ENCODE data around the gene RBFOX2.
"Not testable (repeated sequence)": the region's sequence is repeated elsewhere in the genome, so short reads cannot be mapped to it uniquely, and the experiment has no call there.

The RBFOX2 gene

DNA sequence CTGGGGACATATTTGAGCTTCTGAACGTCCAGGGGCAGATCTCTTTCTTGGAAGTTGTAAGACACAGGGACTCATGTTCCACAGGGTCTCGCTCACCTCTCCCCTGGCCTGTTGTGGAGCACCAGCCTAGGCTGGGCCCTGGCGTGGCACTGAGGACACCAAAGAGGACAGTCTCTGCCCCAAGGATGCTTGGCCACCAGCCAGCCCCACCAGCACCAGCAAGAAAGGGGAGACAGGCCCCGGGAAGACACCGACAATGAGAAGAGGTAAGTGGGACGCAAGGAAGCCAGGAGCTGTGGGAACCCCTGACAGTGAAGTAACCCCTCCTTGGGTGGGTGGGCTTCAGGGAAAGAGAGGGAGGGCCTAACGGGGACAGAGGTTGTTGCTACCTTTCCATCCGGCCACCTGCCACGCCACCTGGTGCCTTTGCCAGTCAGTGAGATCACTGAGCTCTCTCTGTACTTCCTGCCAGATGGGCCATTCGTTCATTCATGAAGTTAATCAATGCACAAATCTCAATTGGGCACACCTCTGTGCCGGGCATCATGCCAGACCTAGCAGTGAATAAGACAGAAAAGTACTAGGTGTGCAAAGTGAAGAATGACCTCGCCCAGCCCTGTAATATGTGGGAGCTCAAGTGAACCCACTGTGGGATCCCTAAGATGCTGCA, 299.9 kb downstream of the RBFOX2 start:
- DNase-seq = no peak

DNA sequence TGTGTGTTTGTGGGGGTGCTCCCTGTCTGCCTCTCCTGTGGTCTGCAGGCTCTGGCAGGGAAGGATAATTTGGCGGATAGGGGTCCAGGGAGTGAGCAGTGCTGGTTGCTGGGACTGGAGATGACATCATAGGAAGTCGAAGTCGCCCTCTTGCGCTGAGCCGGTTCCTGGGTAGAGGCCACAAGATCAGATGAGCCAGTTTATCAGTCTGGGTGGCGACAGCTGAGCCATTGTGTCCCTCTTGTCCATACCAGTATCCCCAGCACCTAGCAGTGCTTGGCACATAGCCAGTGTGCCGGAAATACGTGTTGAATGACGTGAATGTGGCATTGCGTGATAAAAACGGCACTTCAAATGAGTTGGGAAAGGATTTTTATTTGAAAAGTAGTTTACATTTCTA, 301.2 kb downstream of the RBFOX2 start:
- DNase-seq = no peak

DNA sequence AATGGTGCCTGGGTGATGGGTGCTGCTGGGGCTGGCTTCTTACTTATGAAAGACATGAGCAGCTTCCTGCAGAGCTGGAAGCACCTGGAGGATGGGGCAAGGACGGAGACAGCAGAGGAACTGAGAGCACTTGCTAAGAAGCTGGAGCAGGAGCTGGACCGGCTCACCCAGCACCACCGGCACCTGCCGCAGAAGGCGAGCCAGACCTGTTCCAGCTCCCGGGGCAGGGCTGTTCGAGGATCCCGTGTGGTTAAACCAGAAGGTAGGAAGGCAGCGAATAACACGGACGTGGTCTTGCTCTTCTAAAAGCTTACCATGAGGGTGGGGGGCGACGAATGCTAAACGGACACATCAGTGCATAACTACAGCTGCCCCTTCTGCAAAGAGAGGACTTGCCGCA, 301.7 kb downstream of the RBFOX2 start:
- DNase-seq = no peak

DNA sequence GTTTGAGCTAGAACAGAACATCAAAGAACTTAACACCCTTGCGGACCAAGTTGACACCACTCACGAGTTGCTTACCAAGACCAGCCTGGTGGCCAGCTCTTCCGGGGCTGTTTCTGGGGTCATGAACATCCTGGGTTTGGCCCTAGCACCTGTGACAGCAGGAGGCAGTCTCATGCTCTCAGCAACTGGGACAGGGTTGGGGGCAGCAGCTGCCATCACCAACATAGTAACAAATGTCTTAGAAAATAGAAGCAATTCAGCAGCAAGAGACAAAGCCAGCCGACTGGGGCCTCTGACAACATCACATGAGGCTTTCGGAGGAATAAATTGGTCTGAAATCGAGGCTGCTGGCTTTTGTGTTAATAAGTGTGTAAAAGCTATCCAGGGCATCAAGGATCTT, 302.2 kb downstream of the RBFOX2 start:
- no peak for DNase-seq

DNA sequence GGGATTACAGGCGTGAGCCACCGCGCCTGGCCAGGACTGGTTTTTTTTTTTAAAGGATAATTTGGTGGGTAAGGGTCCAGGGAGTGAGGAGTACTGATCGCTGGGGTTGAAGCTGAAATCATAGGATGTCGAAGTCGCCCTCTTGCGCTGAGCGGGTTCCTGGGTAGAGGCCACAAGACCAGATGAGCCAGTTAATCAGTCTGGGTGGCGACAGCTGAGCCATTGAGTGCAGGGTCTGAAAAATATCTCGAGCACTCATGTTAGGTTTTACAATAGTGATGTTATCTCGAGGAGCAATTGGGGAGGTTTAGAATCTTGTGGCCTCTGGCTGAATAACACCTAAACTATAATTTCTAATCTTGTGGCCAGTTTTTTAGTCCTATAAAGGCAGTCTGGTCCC, 303.1 kb downstream of the RBFOX2 start:
- no peak for DNase-seq

DNA sequence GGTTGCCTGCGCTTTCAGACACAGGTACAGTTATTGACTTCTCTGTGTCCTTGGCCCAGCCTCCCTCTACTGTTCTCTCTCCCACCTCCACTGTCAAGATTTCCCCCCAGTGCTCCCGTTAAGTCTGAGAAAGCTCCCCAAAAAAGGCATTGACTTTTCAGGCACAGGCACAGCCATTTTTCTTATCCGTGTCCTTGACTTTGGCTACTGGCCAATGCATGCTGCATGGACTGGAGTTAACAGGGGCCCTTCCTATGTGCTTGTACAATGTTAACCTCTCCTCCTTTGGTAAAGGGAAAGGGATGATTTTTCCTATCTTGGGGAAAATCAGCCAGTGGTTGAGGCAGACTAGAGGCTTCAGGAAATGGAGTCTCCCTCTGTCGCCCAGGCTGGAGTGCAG, 306.7 kb downstream of the RBFOX2 start:
- no peak for DNase-seq

DNA sequence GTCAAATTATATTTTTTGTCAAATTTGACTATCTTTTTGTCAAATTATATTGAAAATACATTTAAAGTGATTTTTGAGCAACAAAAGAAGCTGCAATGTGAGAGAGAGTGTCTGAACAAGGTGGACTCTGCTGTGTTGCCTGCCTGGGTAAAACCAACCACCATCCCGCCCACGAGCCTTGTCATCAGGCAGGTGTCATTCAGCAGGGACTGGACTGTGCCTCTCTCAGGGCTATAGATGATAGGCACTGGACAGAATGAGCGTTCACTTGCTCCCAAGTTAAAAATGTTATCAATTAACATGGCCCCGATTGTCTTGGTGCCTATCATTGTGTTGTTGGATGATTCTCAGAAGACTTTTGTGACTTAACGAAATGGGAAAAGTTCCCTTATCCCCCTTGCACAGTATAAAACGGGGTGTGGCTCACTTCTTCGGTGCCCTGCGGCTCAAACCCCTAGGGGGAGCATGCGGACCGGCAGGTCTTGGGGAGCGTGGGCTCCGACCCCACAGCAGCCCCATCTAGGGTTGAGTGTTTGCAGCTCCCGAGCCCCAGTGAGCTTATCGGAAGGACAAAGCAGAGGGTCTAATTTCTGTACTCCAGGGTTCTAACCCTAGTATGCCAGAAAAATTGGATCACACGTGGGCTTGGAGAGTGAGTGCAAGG, 309.3 kb downstream of the RBFOX2 start:
- no peak for DNase-seq

DNA sequence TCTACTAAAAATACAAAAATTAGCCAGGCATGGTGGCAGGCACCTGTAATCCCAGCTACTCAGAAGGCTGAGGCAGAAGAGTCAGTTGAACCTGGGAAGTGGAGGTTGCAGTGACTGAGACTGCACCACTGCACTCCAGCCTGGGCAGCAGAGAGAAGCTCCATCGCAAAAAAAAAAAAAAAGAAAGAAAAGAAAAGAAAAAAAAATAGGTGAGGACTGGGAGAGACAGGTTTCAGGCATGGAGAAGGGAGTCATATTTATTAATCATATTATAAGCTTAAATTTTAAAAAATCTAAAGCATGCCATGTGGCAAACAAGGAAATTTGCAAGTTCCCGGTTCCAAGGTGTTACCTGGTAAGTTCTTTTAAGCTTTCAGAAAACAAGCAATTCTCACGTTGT, 311.1 kb downstream of the RBFOX2 start, which contains the start of gene APOL5:
TSS of gene APOL5 (plus strand) at position 301 of the 400 bp plus-strand sequence. CDS start at position 301, 0 bp downstream.
- no peak for DNase-seq

DNA sequence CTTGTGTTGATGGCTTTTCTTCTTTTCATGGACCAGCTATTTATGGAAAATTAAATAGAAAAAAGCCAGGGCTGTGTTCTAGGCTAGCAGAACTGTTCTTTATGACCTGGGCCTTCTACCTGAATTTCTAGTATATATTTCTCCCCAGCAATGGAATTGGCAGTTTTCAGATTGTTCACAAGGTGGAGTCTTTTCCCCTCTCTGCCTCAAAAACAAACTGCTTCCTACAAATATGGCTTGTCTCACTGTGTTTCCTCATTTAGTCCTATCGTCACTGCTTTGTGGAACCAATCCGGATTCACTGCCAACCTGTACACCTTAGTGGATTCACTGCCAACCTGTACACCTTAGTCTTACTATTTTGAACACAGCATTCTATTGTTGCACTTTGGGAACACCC, 316.0 kb downstream of the RBFOX2 start:
- no peak for DNase-seq

DNA sequence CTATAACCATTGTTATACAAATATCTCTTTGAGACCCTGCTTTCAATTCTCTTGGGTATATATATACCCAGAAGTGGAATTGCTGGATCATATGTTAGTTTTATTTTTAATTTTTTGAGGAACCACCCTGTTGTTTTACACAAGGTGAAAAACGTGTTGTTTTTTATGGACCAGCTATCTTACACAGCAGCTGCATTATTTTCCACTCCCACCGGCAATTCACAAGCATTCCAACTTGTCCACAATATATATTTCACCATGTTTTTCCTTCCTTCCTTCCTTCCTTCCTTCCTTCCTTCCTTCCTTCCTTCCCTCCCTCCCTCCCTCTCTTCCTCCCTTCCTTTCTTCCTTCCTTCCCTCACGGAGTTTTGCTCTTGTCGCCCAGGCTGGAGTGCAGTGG, 317.3 kb downstream of the RBFOX2 start:
- no peak for DNase-seq

DNA sequence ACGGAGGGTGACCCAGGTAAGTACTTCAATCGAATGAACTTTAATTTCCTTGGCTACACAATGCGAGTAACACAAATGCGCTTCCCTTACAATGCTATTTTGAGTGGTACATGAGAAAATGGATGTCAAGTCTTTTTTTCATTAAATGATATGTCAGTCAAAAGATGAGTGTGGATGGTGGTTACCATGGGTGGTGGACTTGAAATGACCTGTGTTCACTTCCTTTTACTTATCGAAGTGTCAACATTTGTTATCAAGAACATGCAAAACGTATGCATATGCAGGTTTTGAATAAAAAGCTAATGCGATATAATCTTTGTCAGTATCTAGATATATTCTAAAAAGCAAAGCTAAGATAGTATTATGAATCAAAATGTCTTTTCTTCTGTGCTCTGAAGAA, 319.7 kb downstream of the RBFOX2 start:
- no peak for DNase-seq

DNA sequence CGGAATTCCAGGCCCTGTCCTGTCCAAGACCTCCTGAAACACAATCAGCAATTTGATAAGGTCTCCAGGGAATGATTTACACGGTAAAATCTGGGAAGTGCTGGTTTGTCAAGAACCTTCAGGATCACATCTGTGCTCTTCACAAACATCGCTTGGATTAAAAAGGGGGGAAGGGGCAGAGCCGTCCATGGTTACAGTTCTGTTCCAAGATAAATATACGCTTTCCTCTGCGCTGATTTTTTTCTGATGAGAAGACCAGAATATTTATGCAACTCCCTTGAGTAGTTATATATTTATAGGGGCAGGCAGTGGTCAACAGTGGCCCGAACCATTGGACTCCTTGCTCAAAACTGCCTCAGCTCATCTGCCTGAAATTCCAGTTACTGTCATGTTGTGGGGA, 320.2 kb downstream of the RBFOX2 start:
- DNase-seq = no peak

DNA sequence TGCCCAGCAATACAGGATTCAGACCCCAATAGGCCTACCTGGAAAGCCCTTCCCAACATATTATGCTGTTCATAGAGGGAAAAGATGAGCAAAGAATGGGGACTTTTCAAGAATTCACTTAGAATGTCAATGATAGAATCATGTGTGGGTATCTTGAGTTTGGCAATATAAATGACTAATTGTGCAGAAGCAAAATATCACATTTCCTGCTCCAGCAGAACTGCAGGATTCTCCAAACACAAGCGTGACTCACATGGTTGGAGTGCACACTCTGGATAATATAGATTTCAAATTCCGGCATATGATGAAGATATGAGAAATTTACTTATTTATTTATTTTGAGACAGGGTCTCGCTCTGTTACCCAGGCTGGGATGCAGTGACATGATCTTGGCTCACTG, 323.5 kb downstream of the RBFOX2 start:
- no peak for DNase-seq

DNA sequence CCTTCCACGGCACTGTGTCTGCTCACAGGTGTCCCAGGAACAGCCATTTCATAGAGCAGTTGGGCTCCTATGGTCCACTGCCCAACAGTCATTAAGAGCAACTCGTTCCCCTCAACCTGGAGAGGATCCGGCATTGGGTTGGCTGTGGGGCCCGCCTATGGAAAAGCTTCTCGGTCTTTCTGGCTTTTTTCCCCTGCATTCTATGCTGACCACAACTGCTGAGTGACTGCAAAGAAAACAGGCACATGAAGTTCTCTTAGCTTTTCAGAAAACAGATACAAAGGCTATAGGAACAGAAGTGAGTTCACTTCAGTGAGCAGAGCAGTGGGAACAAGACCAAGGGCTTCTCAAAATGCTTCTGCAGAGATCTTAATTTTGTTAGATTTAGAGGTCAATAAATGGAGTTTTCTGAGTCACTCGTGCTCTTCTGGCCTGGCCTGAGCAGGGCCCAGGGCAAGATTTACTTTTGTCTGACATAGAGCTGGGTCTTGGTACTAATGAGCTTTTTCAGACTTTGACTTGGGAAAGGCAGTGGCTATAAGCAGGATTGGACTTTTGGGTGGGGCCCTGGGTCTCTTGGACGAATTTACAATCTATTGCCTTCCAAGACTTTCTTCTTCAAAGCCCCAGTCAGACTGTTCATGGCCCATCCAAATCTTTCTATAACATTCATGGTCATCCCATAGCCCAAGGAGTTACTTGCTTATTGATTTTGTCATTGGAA, 324.6 kb downstream of the RBFOX2 start:
- no peak for DNase-seq

DNA sequence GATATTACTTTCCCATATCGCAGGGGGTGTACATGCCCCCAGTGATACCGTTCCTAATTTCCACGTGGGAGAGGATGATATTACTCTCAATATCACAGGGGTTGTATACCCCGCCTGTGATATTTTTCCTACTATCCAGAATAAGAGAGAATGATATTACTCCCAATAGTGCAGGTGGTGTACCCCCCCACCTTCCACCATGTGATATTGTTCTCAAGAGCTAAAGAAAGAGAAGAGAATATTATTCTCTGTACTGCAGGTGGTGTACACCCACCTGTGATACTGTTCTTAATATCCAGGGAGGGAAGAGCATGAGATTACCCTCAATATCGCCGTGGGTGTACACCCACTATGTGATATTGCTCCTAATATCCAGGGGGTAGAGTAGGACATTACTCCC, 328.8 kb downstream of the RBFOX2 start:
- not testable (repeated sequence) for DNase-seq

DNA sequence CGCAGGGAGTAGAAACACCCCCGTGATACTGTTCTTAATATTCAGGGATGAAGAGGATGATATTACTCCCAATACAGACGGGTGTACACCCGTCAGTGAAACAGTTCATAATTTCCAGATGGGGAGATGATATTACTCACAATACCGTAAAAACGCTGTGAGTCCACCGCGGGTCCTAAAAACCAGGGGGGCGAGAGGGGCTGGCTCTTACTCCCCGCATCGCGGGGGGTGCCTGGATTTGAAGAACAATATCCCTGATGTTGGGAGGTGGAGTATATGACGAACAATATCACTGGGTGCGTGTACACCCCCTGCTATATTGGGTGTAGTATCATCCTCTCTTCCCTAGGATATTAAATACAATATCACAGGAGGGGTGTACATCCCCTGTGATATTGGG, 331.5 kb downstream of the RBFOX2 start:
- no peak for DNase-seq

DNA sequence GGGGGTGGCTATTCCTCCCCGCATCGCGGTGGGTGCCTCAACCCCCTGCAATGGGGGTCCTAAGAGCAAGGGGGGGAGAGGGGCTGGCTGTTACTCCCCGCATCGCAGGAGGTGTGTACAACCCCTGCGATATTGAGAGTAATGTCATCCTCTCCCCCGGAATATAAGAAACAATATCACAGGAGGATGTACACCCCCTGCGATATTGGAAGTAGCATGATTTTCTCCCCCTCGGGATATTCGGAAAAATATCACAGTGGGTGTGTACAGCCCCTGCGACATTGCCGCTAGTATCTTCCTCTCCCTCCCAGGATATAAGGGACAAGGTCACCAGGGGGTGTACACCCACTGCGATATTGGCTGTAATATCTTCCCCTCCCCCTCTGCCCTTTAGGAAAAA, 333.4 kb downstream of the RBFOX2 start:
- DNase-seq = no peak

DNA sequence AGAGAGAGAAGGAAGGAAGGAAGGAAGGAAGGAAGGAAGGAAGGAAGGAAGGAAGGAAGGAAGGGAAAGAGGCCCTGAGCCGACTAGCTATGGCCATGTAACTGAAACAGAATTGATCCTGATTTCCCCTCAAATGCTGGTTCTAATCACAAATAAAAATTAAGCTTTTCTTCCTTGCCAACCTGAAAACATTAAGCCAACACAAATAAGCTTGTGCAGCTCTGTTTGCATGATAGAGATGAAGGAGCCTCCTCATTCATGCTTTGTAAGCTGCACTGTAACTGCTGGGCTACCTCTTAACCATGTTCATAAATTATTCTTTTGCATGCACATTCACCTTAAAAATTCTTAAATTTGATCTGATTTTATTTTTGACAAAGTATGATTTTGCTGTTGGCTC, 338.6 kb downstream of the RBFOX2 start:
- no peak for DNase-seq

DNA sequence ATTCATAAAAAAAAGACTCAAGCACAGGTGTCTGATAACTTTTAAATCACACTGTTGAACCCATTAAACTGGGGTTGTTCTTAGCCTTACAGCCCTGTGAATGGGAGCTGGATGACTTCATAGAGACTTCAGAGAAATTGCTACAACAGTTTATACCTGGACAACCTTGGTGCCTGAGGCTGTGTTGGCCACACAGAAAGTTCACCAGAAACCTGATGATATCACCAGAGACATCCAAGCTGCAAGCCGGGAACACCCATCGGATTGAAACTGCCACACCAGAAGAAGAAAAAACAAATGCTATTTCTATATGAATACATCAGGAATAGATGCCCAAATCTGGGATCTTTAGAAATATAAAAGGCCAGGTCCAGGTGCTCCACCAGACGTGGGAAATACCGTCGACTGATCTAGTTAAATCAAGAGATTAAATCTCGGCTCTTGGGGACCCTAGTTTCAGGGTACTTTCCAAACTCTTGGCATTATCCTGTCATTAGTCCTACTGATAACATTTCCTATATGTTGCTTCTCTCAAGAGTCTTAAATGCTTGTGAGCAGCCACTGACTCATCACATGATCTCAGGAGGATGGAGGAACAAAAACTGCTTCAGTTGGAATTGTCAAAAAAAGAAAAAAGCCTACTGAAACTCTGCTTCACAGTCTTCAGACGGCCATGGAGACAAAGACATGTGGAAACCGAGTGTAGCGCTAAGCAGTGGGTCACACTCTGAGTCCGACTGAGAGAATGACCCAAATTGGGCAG, 339.5 kb downstream of the RBFOX2 start:
- DNase-seq = no peak

All from NCI-H187 treated with DMSO at 0.1 percent for 48 hours (cell line).